ENCODE measurements around the gene PSME3. TPM values are rescaled to one million over a fixed set of nuclear protein-coding genes. Genes with fewer than 3 reads are reported as not detected.
"Not testable (repeated sequence)": the region's sequence is repeated elsewhere in the genome, so short reads cannot be mapped to it uniquely, and the experiment has no call there.

Gene PSME3
- total RNA-seq, 1 donor from 2014 or later: 66.9 TPM

DNA sequence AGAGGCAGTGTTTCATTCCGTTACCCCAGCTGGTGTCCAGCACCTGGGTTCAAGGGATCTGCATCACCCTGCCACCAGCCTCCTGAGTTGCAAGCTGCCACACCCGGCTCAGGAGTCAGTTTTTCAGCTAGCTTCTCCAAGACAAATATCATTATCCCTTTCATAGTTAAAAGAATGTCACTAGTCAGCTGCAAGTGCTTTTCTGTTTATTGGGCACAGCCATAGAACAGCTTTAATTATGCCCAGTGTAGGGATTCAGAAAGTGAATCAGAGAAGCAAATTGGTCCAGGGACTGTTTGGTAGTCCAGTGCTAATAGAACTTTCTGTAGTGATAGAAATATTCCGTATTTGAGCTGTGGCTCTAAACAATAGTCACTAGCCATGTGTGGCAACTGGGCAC lies 14.9 kb downstream of the PSME3 start:
- no peak for DNase-seq (ENCODE audit: low spot score)
- intact Hi-C loops (cut with DNase I): loop anchor here (5.0 kb wide), 1 partner anchor 79 kb away; no protein-coding TSS in a partner anchor

DNA sequence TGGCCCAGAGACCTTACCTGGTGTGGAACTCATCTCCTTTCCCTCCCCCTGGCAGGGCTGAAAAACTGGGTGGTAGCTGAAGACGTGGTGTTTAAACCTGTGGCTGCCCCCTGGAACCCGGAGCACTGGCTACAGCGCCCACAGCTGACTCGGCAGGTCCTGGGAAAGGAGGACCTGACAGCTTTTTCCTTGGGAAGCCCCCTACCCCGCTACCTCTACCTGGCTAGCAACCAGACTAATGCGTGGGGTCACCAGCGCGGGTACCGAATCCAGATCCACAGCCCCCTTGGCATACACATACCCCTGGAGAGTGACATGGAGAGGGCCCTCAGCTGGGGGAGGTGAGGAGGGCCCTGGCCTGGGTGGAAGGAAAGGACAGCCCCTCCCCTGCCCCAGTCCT lies 15.8 kb downstream of the PSME3 start:
- DNase-seq (ENCODE audit: low spot score): no peak
- intact Hi-C loops (cut with DNase I): loop anchor here (5.0 kb wide), 1 partner anchor 78 kb away; no protein-coding TSS in a partner anchor

DNA sequence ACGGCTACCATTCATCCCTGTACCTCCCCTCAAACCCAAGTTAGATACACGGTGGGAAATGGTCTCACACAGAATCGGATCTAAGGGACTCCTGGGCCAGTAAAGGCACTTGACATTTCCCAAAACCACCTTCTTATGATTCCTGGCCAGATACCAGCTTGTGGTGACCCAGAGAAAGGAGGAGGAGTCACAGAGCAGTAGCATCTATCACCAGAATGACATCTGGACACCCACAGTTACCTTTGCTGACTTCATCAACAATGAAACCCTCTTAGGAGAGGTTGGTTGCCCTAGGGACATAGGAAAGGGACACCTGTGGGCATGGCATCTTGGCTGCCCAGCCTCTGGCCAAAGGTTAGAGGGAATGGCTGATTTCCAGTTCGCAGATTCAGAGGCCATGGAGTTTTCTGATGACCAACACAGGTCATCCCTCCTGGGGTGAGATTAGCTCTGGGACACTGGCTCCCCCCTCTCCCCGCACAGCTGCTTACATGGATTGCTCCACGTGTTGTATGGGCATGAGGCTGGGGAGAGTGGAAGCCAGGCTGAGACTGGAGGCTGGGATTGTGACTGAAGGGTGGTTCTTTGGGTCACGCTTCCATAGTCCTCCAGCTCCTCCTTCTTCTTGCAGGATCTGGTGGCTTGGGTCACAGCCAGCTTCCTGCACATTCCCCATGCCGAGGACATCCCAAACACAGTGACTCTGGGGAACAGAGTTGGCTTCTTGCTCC lies 16.4 kb downstream of the PSME3 start:
- DNase-seq (ENCODE audit: low spot score): no peak
- intact Hi-C loops (cut with DNase I): loop anchor here (5.0 kb wide), 1 partner anchor 78 kb away; no protein-coding TSS in a partner anchor

DNA sequence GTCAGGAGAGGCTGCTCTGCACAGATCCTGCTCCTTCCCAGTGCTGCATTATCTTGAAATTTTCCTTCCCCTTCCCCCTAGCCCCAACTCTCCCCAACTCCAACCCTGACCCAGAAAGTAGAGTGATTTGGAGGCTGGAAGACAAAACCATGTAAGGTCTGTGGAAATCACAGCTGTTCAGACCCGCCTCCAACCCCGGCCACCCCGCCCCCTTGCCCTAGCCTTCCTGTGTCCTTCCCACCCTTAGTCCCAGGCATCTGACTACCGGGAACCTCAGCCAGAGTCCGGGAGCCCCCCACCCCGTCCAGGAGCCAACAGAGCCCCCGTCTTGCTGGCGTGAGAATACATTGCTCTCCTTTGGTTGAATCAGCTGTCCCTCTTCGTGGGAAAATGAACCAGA lies 17.8 kb downstream of the PSME3 start, which contains the start of gene AOC3:
Gene AOC3, plus strand, starts transcription at position 246 of the 400 bp plus-strand sequence. Its CDS starts 145 bp downstream, at position 391.
- intact Hi-C loops (cut with DNase I): no loop called here
- DNase-seq (ENCODE audit: low spot score): no peak

DNA sequence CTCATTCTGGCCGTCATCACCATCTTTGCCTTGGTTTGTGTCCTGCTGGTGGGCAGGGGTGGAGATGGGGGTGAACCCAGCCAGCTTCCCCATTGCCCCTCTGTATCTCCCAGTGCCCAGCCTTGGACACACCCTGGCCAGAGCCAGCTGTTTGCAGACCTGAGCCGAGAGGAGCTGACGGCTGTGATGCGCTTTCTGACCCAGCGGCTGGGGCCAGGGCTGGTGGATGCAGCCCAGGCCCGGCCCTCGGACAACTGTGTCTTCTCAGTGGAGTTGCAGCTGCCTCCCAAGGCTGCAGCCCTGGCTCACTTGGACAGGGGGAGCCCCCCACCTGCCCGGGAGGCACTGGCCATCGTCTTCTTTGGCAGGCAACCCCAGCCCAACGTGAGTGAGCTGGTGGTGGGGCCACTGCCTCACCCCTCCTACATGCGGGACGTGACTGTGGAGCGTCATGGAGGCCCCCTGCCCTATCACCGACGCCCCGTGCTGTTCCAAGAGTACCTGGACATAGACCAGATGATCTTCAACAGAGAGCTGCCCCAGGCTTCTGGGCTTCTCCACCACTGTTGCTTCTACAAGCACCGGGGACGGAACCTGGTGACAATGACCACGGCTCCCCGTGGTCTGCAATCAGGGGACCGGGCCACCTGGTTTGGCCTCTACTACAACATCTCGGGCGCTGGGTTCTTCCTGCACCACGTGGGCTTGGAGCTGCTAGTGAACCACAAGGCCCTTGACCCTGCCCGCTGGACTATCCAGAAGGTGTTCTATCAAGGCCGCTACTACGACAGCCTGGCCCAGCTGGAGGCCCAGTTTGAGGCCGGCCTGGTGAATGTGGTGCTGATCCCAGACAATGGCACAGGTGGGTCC lies 18.4 kb downstream of the PSME3 start:
- intact Hi-C loops (cut with DNase I); DNase-seq (ENCODE audit: low spot score): not testable (repeated sequence)

DNA sequence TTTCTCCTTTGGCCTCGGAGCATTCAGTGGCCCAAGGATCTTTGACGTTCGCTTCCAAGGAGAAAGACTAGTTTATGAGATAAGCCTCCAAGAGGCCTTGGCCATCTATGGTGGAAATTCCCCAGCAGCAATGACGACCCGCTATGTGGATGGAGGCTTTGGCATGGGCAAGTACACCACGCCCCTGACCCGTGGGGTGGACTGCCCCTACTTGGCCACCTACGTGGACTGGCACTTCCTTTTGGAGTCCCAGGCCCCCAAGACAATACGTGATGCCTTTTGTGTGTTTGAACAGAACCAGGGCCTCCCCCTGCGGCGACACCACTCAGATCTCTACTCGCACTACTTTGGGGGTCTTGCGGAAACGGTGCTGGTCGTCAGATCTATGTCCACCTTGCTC lies 19.2 kb downstream of the PSME3 start:
- no peak for DNase-seq (ENCODE audit: low spot score)
- intact Hi-C loops (cut with DNase I): no loop called here

DNA sequence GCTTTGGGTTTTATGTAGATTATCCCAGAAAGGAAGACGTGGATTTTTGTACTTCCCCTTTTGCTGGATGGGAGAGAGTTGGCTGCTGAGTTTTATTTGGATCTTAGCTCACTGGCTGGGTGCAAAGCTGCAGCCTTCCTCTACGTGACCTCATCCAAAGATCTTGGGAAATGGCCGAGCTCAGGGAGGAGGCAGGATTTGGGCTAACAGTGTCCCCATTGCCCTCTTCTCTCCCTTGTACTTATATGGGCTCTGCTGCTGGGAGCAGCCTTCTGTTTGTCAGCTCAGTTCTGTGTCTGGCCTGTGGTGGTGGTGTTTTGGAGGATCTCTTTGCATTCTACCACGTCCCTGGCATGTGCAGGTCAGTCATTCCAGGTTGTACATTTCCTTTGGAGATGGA lies 19.8 kb downstream of the PSME3 start:
- intact Hi-C loops (cut with DNase I): no loop called here
- DNase-seq (ENCODE audit: low spot score): no peak

DNA sequence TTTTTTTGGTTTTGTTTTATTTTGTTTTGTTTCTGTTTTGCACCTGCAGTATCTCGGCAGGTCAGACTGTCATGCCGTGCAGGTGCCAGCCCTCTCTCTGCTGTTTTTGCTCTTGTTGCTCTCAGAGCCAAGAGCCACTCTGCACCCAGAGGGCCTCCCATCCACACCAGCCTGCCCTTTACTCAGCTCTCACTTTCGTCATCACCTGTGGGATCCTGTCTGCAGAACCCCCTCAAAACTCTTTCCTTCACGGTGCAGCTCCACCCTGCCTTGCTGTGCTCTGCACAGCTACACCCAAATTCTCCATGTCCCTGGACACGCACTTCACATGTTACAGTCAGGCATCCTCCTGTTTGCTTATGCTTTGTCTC lies 20.4 kb downstream of the PSME3 start:
- no peak for DNase-seq (ENCODE audit: low spot score)
- intact Hi-C loops (cut with DNase I): no loop called here

DNA sequence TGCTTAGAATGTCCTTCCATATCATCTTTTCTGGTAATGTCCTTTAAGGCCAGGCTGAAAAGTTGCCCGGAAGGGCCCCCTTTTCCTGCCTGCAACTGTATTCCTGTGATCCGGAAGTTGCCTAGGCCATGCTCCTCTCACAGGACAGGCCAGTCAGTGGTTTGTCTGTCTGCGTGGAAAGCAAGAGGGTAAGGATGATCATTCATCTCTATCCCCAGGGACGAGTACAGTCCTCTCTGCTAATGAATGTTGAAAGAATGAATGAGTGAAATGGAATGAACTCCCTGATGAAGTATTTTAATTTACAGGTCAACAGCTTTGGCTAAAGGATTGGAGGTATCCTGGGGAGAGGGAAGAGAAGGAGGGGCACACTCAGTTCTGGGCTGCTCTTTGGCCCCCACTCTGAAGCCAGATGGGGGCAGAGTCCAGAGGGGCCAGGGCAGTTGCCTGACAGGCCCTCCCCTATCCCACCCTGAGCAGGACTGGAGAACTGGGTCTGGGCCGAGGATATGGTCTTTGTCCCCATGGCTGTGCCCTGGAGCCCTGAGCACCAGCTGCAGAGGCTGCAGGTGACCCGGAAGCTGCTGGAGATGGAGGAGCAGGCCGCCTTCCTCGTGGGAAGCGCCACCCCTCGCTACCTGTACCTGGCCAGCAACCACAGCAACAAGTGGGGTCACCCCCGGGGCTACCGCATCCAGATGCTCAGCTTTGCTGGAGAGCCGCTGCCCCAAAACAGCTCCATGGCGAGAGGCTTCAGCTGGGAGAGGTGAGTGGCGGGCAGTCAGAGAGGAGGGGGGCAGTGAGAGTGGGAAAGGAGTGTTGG lies 21.0 kb downstream of the PSME3 start:
- intact Hi-C loops (cut with DNase I): no loop called here
- no peak for DNase-seq (ENCODE audit: low spot score)

DNA sequence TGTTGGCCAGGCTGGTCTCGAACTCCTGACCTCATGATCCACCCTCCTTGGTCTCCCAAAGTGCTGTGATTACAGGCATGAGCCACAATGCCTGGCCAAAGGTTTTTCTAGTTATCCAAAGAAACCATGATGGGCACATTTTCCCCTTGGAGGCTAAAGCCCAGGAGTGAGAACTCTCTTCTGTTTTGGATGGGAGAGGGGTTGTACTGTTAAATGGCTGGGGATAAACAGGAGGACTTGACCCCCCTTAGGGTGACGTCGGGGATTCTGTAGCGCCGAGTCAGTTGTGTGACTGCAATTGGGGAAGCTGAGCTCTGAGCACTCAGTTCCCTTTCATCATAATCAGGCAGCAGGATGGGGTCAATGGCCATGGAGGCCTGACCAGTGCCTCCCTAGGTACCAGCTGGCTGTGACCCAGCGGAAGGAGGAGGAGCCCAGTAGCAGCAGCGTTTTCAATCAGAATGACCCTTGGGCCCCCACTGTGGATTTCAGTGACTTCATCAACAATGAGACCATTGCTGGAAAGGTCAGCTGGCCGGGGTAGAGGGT lies 21.9 kb downstream of the PSME3 start:
- DNase-seq (ENCODE audit: low spot score): no peak
- intact Hi-C loops (cut with DNase I): no loop called here

DNA sequence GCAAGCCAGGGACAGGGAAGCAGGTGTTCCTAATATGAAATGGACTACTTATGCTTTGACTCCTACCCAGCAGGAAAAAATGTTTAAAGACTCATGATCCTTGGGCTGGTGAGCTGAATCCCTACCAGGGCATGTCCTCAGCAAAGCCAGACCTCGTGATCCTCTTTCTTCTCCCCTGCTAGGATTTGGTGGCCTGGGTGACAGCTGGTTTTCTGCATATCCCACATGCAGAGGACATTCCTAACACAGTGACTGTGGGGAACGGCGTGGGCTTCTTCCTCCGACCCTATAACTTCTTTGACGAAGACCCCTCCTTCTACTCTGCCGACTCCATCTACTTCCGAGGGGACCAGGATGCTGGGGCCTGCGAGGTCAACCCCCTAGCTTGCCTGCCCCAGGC lies 22.9 kb downstream of the PSME3 start:
- intact Hi-C loops (cut with DNase I); DNase-seq (ENCODE audit: low spot score): not testable (repeated sequence)

DNA sequence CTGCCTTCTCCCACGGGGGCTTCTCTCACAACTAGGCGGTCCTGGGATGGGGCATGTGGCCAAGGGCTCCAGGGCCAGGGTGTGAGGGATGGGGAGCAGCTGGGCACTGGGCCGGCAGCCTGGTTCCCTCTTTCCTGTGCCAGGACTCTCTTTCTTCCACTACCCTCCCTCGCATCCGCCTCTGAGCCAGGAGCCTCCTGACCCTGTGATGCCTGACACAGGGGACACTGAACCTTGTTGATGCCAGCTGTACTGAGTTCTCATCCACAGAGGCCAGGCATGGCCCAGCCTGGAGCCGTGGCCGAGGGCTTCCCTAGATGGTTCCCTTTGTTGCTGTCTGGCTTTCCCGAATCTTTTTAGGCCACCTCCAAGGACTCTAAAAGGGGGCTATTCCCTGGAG lies 23.3 kb downstream of the PSME3 start:
- DNase-seq (ENCODE audit: low spot score); intact Hi-C loops (cut with DNase I): not testable (repeated sequence)

DNA sequence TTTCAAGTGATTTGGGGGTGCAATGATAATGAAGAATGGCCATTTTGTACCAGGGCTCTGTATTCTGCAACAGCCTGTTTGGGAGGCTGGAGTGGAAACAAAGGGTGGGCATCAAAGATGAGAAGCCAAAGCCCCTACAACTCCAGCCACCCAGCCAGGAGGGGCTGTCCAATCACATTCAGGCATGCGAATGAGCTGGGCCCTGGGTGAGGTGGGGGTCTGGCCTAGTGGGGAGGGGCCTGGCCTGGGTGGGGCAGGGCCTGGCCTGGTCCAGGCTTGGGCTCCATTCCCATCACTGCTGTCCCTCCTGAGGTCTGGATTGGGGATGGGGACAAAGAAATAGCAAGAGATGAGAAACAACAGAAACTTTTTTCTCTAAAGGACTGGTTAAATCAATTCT lies 24.2 kb downstream of the PSME3 start:
- DNase-seq (ENCODE audit: low spot score): no peak
- intact Hi-C loops (cut with DNase I): no loop called here

DNA sequence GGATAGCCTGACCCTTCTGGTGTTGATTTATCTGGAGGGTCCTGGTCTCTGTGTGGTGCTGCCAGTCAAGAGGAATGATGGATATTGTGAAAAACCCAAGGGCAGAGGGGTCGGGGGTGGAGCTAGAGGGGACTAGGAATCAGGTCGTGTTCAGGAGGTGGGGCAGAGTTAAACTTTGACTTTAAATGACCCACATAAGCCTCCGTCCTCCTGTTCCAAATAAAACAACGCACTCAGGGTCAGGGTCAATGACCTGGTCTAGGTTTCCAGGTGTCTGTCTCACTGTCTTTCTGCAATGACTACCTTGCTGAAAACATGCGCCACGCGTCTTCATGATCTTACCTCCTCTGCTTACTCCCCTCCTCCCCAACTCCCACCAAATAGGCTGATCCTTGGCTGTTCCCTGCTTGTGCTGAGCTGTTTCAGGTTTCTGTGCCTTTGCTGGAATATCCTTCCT lies 32.5 kb downstream of the PSME3 start:
- no peak for DNase-seq (ENCODE audit: low spot score)
- intact Hi-C loops (cut with DNase I): no loop called here

DNA sequence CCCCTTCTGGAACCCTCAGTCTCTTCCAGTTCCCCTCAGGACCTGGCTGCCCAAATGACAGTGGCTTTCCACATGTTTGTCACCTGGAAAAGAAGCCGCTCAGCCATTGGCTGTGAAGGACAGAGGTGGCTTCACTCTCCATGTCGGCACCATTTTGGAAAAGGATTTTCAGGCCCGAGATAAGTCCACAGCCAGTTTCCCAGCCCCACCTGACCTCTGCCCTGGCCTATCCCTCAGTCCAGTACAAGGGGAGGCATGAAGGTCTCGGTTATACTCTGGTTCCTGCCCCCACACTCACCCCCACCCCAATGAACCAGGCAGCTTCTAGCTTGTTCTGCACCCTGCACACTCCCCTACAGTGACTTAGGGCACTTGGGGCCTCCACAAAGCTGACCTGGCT lies 33.0 kb downstream of the PSME3 start:
- intact Hi-C loops (cut with DNase I): no loop called here
- no peak for DNase-seq (ENCODE audit: low spot score)

DNA sequence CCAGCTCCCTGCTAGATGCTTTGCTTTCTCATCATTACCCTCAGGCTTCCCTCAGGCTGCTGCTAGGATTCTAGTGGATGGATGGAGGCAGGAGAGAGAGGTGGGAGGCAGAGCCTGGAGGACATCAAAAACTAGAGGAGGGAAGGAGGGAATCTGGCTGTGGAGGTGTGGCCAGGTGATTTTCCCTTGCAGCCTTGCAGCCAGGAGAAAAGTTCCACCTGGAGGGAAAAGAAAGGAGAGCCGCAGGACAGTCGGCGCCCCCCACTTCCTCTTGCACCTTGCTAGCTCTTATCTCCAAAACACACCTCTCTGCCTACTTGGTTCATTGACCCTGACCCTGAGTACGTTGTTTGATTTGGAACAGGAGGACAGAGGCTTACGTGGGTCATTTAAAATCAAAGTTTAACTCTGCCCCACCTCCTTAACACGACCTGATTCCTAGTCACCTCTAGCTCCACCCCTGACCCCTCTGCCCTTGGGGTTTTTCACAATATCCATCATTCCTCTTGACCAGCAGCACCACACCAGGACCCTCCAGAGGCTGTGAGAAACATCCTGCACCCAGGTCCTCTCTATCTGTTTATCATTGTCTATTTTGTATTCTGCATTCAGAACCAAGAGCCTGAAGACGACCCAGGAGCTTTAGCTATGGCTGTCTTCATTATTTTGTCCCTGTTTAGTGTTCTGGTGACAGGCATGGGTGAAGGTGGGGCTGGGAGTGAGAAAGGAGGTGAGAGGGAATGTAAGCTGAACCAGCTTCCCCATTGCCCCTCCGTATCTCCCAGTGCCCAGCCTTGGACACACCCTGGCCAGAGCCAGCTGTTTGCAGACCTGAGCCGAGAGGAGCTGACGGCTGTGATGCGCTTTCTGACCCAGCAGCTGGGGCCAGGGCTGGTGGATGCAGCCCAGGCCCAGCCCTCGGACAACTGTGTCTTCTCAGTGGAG lies 33.7 kb downstream of the PSME3 start:
- intact Hi-C loops (cut with DNase I): no loop called here
- no peak for DNase-seq (ENCODE audit: low spot score)

DNA sequence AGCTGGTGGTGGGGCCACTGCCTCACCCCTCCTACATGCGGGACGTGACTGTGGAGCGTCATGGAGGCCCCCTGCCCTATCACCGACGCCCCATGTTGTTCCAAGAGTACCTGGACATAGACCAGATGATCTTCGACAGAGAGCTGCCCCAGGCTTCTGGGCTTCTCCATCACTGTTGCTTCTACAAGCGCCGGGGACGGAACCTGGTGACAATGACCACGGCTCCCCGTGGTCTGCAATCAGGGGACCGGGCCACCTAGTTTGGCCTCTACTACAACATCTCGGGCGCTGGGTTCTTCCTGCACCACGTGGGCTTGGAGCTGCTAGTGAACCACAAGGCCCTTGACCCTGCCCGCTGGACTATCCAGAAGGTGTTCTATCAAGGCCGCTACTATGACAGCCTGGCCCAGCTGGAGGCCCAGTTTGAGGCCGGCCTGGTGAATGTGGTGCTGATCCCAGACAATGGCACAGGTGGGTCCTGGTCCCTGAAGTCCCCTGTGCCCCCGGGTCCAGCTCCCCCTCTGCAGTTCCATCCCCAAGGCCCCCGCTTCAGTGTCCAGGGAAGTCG lies 34.6 kb downstream of the PSME3 start:
- intact Hi-C loops (cut with DNase I); DNase-seq (ENCODE audit: low spot score): not testable (repeated sequence)

DNA sequence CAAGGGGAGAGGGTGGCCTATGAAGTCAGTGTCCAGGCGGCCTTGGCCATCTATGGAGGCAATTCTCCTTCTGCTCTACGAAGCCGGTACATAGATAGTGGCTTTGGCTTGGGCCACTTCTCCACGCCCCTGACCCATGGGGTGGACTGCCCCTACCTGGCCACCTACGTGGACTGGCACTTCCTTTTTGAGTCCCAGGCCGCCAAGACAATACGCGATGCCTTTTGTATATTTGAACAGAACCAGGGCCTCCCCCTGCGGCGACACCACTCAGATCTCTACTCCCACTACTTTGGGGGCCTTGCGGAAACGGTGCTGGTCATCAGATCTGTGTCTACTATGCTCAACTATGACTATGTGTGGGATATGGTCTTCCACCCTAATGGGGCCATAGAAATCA lies 35.1 kb downstream of the PSME3 start:
- intact Hi-C loops (cut with DNase I): no loop called here
- DNase-seq (ENCODE audit: low spot score): no peak

Measured in cardiac septum (tissue), 1 donor.